Measurements from ENCODE around the gene TSEN54.

The TSEN54 gene

DNA sequence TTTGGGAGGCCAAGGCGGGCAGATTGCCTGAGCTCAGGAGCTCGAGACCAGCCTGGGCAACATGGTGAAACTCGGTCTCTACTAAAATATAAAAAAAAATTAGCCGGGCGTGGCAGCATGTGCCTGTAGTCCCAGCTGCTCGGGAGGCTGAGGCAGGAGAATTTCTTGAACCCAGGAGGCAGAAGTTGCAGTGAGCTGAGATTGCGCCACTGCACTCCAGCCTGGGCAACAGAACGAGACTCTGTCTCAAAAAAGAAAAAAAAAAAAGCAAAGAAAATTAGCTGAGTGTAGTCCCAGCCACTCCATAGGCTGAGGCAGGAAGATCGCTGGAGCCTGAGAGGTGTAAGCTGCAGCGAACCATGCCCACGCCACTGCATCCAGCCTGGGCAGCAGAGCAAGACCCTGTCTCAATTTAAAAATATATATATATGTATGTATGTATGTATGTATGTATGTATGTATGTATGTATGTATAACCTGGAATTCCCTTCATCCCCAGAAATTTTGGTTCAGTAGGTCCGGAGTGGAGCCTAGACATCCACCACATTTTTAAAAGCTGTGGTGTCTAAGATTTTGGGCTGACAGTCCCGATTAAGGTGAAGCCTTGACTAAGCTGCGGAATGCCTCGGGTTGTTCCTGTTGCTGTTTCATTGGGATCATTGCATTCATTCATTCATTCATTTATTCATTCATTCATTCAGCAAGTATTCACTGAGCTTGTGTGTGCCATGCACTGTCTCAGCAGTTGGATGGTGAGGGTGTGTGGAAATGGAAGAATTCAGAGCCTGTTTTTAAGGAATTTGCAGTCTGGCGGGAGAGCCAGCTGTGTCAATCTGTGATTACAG, 34.0 kb upstream of the TSEN54 start:
- TF ChIP-seq, protein P1, sequence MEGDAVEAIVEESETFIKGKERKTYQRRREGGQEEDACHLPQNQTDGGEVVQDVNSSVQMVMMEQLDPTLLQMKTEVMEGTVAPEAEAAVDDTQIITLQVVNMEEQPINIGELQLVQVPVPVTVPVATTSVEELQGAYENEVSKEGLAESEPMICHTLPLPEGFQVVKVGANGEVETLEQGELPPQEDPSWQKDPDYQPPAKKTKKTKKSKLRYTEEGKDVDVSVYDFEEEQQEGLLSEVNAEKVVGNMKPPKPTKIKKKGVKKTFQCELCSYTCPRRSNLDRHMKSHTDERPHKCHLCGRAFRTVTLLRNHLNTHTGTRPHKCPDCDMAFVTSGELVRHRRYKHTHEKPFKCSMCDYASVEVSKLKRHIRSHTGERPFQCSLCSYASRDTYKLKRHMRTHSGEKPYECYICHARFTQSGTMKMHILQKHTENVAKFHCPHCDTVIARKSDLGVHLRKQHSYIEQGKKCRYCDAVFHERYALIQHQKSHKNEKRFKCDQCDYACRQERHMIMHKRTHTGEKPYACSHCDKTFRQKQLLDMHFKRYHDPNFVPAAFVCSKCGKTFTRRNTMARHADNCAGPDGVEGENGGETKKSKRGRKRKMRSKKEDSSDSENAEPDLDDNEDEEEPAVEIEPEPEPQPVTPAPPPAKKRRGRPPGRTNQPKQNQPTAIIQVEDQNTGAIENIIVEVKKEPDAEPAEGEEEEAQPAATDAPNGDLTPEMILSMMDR (IDR thresholded peaks at IDR 0.05; ENCODE audit: poor library complexity, severe bottlenecking): no peak
- no peaks in the 10 kb centered on the region for H3K36me3 ChIP-seq (ENCODE audit: low read depth)
- no peak for ATAC-seq (ENCODE audit: low read depth)
- no peaks in the 10 kb centered on the region for H3K27me3 ChIP-seq (ENCODE audit: insufficient read depth, poor library complexity, severe bottlenecking)
- no peak overlapping the region for H3K4me3 ChIP-seq (ENCODE audit: severe bottlenecking)
- no peaks in the 10 kb centered on the region for H3K9me3 ChIP-seq (ENCODE audit: severe bottlenecking)
- H3K4me1 ChIP-seq (ENCODE audit: insufficient read depth, poor library complexity, severe bottlenecking): no peaks in the 10 kb centered on the region
- no peak for DNase-seq (ENCODE audit: low spot score)
- H3K27ac ChIP-seq (ENCODE audit: poor library complexity, severe bottlenecking): no peak overlapping the region

DNA sequence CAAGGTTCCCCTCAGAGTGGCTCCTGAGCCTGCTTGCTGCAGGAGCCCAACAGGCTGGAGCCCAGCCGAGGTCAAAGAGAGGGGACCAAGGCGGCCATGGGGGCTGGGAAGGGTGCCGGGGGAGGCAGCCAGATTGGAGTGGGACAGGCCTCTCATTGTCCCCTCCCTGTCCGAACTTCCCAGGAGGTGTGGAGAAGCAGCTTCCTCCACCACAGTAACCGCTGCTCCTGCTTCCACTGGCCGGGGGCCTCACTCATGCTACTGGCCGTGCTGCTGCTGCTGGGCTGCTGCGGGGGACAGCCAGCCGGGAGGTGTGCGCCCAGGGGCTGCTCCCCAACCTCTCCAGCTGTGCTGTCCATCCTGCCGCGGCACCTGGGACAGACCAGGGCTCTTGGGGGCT, 30.6 kb upstream of the TSEN54 start:
- H3K4me3 ChIP-seq (ENCODE audit: severe bottlenecking): no peak overlapping the region
- H3K36me3 ChIP-seq (ENCODE audit: low read depth): no peaks in the 10 kb centered on the region
- TF ChIP-seq, protein P1 (IDR thresholded peaks at IDR 0.05; ENCODE audit: poor library complexity, severe bottlenecking): no peak
- H3K27me3 ChIP-seq (ENCODE audit: insufficient read depth, poor library complexity, severe bottlenecking): no peaks in the 10 kb centered on the region
- DNase-seq (ENCODE audit: low spot score) (no peak), ATAC-seq (ENCODE audit: low read depth) (no peak)
- no peaks in the 10 kb centered on the region for H3K4me1 ChIP-seq (ENCODE audit: insufficient read depth, poor library complexity, severe bottlenecking)
- no peak overlapping the region for H3K27ac ChIP-seq (ENCODE audit: poor library complexity, severe bottlenecking)
- H3K9me3 ChIP-seq (ENCODE audit: severe bottlenecking): no peaks in the 10 kb centered on the region

DNA sequence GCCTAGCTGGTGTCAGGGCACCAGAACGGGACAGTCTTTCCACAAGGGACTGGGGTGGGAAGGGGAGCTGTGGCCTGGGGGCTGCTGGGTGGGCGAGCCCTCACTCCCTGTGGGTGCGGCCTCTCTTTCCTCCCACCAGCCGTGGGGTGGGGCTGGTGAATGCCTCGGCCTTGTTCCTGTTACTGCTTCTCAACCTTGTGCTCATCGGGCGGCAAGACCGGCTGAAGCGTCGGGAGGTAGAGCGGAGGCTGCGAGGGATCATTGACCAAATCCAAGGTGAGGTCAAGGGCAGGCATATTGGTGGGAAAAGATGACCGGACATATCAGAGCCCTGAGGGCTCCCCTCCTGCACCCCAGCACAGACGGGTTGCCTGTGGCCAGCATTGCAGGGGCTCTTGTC, 30.2 kb upstream of the TSEN54 start:
- Histone ChIP-seq H3K4me3 (ENCODE audit: severe bottlenecking) (no peak overlapping the region), H3K27ac (ENCODE audit: poor library complexity, severe bottlenecking) (no peak overlapping the region), H3K36me3 (ENCODE audit: low read depth) (no peaks in the 10 kb centered on the region), H3K4me1 (ENCODE audit: insufficient read depth, poor library complexity, severe bottlenecking) (no peaks in the 10 kb centered on the region), H3K9me3 (ENCODE audit: severe bottlenecking) (no peaks in the 10 kb centered on the region), H3K27me3 (ENCODE audit: insufficient read depth, poor library complexity, severe bottlenecking) (no peaks in the 10 kb centered on the region)
- TF ChIP-seq, protein P1 (IDR thresholded peaks at IDR 0.05; ENCODE audit: poor library complexity, severe bottlenecking): no peak
- DNase-seq (ENCODE audit: low spot score): no peak
- no peak for ATAC-seq (ENCODE audit: low read depth)

DNA sequence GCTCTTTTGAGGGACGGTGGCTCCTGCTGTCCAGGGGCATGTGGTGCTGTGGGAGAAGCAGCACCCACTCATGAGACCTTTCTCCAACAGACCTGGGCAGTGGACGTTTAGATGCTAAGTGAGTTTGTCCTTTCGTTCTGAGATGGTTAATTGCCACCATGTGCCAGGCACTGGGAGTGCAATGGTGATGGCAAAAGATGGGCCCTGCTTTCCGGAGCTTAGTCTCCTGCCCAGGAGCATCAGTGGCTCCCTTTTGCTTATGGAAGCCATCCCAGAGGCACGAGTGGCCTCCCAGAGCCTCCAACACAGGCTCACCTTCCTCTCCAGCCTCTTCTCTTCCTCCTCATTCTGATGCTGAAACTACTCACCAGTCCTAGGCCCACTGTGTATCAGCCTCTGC, 29.4 kb upstream of the TSEN54 start:
- Histone ChIP-seq H3K27ac (ENCODE audit: poor library complexity, severe bottlenecking) (no peak overlapping the region), H3K27me3 (ENCODE audit: insufficient read depth, poor library complexity, severe bottlenecking) (no peaks in the 10 kb centered on the region), H3K9me3 (ENCODE audit: severe bottlenecking) (no peaks in the 10 kb centered on the region), H3K4me1 (ENCODE audit: insufficient read depth, poor library complexity, severe bottlenecking) (no peaks in the 10 kb centered on the region), H3K36me3 (ENCODE audit: low read depth) (no peaks in the 10 kb centered on the region), H3K4me3 (ENCODE audit: severe bottlenecking) (no peak overlapping the region)
- DNase-seq (ENCODE audit: low spot score): no peak
- no peak for ATAC-seq (ENCODE audit: low read depth)
- TF ChIP-seq, protein P1 (IDR thresholded peaks at IDR 0.05; ENCODE audit: poor library complexity, severe bottlenecking): no peak
